Dermis blood vessel endothelial cell (primary cell): ENCODE measurements around the gene CES3. TPM values are rescaled to one million over a fixed set of nuclear protein-coding genes. Genes with fewer than 3 reads are reported as not detected.

Experiments used
- DNase-seq: peaks from one replicate; pipeline ENCODE4 v3.0.0; 2010
- total RNA-seq: library from RNA; depleted of rRNA; stranded (reverse); fragments of >200 nt; gene quantifications from 2 replicates; pipeline ENCODE4 v1.2.3, GENCODE V29; 2014

Gene CES3, protein sequence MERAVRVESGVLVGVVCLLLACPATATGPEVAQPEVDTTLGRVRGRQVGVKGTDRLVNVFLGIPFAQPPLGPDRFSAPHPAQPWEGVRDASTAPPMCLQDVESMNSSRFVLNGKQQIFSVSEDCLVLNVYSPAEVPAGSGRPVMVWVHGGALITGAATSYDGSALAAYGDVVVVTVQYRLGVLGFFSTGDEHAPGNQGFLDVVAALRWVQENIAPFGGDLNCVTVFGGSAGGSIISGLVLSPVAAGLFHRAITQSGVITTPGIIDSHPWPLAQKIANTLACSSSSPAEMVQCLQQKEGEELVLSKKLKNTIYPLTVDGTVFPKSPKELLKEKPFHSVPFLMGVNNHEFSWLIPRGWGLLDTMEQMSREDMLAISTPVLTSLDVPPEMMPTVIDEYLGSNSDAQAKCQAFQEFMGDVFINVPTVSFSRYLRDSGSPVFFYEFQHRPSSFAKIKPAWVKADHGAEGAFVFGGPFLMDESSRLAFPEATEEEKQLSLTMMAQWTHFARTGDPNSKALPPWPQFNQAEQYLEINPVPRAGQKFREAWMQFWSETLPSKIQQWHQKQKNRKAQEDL
- total RNA-seq, result not detected in 2 replicates

DNA sequence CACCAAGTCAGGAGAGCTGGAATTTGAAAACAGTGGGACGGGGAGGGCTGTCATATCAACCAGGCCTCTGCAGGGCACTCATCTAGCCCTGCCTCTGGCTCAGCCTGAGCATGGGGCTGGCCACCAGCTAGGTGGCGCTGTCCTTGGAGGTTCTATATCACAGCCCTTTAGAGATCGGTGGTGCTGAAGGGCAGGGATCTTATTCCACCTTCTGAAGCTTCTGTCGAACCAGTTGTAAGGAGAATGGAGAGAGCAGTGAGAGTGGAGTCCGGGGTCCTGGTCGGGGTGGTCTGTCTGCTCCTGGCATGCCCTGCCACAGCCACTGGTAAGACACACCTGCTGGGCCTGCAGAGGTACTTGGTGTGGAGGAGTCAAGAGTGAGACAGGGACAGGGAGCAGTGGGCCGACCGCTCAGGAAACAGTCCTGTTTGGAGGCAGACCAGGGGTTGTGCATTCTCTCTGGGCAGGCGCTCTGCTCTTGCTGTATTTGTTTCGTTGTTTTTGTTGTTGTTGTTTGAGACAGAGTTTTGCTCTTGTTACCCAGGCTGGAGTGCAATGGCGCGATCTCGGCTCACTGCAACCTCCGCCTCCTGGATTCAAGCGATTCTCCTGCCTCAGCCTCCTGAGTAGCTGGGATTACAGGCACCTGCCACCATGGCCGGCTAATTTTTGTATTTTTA is at the start of gene CES3:
Gene CES3 (plus strand): TSS at position 202 of the 680 bp plus-strand sequence. CDS start 42 bp downstream, at position 244.
- DNase-seq, result peak; percentile 78

DNA sequence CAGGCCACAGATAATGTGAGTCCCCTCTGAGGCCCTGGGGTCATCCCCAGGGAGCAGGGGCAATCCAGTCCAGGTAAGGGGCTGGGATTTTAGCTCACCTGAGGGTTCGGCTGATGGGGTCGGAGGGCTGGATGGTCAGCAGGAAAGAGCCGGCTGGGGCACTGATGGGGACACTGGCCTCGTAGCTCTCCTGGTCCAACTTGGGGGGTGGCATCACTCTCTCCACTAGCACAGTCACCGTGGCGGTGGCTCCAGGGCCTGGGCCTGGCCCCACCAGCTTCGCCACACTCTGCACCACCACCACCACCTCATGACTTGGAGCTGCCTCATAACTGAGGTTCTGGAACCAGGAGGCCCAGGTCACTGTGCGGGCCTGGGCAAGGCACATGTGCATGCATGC is 49.3 kb upstream of the CES3 start:
- DNase-seq, result no peak

DNA sequence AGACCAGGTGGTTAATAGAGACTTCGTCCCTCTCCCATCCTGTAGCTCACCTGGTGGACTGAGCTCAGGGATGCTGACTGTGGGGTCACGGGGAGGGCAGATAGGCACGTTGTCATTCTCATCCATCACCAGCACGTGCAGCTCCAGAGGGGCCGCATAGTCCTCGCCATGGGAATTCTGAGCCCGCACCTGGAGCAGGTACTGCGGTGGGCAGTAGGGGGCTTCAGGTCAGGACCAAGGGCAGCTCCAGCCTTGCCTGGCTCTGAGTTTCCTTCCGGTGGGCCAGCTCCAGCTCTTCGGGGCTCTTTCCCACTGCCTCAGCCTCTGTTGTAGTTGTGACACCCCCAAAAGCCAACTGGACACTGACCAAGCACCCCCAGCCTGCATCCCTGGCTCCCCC is 48.0 kb upstream of the CES3 start:
- no peak for DNase-seq

DNA sequence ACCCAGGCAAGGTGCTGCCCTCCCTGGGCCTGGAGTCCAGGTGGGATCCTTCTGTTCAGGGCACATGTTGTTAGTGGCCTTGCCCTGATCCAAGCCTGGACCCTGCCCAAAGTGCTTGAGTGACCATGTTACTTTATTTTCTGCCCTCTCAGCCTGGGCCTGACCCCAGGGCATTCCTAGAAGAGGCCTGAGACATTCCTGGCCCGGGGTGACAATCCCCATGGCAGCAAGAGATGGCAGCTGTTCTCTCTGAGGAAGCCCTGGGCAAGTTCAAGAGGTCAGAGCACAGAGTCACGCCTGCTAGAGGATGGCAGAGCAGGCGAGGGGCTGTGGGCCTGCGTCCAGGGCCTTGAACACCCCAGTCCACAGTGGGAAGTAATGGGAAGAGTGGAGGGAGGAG is 47.4 kb upstream of the CES3 start:
- DNase-seq, result no peak

DNA sequence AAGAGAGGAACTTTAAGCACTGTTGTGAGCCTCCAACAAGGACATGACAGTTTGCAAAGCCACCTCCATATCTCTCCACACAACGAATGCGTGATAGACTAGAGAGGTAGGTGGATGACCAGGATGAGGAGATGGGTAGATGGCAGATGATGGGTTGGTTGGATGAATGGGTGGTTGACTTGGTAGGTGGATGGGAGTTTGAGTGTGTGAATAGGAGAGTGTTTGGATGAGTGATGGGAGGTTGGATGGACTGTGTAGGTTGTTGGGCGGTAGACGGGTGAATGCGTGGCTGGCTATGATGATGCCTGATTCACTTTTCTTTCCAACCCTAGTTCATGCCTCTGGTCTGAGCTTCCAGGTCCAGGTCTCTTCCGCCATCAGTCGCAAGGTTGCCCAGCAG is 46.5 kb upstream of the CES3 start:
- no peak for DNase-seq

DNA sequence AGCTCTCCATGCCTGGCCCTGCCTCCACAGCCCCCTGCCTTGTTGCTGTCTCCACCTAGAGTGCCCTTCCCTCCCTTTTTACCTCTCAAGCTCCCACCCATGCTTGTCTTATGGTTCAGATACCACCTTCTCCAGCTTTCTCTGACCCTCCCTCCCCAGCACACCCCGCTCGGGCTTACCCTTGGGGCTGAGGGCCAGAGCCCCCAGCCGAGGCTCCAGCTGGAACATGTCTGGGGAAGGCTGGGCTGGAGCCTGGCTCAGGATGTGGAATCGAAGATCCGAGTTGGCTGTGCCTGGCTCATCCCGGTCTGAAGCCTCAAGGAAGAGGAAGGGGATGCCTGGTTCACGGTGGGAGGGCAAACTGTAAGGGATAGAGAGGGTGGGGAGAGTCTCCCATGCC is 46.0 kb upstream of the CES3 start:
- no peak for DNase-seq

DNA sequence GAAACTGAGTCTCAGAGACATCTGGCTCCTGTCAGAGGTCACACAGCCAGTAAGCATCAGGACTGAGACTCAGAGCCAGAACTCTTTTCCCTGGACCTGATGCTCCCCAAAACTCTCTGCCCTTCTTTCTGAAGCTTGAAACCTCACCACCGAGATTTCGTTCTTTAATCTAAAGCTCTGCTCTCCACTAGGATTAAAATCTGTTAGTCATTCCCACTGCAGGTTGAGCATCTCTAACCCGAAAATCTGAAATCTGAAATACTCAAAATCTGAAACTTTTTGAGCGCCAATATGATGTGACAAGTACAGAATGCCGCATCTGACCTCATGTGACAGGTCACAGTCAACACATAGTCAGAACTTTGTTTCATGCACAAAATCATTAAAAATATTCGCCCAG is 44.5 kb upstream of the CES3 start:
- no peak for DNase-seq

DNA sequence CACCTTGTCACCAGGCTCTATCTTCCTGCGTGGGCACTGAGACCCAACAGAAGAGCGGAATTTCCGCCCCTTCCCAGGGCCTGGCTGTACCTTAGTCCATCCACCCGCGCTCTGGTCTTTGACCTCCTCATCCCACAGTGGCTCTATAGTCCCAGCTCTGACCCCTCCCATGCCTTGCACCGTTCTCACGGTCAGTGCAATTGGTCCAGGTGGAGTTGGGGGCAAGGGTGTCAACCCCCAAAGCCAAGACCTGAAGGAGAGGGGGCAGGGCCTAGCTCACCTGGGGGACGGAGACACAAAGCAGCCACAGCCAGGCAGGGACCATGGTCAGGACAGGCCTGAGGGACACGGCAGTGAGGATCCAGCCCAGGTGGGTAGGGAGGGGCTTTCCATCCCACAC is 43.3 kb upstream of the CES3 start:
- DNase-seq, result no peak

DNA sequence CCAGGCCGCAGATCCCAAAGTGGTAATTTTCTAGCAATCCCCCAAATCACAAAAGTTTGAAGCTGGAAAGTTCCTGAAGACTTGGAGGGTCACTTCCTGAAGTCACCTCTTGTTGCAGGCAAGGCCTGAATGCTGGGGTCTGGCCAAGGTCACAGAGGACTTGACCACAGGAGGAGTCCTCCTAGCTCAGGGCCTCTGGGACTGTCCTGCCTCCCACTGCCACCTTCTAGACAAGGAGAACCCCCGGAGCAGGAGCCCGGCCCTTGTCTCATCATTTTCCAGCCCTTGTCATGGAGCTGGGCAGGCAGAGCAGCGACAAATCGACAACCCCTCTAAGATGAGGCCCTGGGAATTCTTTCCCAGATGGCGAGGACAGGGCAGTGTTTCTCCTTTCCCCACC is 42.7 kb upstream of the CES3 start:
- DNase-seq, result no peak

DNA sequence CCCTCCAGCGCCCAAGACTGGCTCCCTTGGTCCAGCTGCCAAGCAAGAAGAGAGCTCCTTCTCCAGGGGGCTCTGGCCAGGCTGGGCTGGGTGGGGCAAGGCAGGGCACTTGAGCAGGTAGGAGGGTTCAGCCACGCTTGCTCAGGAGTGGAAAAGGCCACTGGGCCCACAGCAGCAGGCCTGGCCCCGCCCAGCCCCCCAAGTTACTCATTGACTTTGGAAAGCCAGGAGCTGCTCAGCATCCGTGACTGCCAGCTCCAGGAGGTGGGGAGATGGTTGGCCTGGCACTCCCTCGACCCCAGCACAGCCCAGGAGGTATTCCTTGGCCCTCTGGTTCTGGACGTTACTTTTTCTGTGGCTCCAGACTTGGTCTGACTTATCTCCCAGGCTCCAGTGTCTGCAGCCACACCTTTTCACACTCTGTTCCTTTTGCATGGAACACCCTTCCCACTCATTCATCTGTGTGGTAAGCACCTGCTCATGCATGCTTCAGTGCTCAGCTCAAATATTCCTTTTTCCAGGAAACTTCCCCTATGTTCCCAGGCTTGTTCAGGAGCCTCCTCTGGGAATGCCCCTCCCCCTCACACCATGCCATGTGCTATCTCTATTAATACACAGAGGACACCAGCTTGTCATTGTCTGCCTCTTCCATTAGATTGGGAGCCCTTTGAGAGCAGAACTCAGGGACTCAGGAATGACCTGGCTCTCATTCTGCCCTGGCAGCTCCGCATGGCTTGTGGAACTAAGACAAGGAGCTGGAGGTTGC is 42.1 kb upstream of the CES3 start, which contains the start of gene CDH16:
Gene CDH16 (minus strand): TSS at position 83 of the 766 bp plus-strand sequence. CDS start 820 bp downstream, outside the sequence.
- no peak for DNase-seq

DNA sequence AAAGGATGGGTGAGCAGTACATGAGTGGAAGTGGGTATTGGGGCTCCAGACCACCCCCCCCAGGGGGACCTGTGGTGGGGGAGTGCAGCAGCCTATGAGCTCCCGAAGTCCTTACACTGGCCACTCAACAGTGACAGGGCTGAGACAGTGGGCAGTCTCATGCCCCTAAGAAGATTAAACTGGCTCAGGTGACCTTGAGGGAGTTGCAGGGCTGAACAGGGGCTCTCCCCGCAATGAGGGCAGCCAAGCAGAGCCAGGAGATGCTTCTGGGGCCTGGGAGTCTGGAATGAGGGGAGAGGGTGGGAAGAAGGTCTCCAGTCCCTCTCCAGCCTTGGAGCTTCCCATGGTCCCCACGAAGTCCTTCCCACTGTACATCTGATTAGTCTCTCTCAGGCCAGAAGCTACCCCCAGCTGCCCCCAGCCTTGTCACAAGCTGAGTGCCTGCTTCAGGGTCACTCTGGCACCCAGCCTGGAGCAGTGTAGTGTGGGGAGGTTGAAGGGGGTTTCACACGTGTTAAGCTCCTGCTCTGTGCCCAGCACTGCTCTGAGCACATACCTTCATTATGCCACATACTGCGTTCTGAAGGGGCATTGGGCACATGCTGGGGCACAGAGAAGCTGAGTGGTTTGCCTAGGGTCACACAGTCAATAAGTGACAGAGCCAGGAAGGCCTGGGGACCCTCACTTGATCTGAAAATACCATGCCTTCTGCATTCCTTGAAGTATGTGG is 41.3 kb upstream of the CES3 start:
- no peak for DNase-seq

DNA sequence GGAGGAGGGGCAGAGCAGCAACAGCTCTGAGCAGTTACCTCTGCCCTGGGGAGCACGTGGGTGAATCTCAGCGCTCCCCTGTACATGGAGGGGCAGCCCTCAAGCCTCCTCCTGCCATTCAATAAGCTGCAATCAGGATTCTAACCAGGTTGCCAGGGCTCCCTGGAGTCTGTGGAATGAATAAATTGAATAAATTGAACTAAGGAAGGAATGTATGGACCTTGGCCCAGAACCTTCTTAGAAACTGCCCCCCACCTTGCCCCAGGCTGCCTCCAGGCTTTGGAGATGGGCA is 40.8 kb upstream of the CES3 start:
- no peak for DNase-seq

DNA sequence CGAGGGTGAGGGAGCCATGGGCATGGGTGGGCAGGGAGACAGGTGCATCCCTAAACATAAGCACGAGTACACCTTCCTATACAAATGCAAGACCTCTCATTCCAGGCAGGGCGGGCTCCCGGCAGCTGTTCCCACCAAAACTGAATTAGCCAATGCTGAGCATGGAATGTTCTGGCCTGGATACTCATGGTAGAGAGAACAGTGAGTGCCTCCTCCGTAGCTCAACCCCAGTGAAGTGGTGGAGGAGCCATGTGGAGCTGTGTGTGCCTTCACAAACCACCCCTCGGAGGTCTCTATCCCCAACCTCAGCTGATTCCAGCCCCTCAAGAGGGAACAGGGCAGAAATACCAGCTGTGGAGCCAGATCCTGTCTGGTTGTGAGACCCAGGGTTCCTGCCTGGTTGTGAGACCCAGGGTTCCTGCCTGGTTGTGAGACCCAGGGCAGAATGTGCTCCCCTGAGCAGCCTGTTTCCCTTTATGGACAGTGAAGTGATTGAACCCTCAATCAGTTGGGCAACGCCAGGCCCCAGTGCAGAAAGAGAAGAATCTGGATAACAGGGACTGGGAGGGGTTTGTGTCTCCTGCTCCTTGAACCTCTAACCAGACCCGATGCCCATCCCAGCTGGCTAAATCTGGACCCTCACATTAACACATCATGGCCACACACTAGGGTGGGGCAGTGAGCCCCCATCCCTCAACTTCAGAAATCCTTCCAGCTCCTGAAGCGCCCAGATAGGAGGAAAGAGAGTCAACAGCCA is 40.0 kb upstream of the CES3 start:
- DNase-seq, result no peak

DNA sequence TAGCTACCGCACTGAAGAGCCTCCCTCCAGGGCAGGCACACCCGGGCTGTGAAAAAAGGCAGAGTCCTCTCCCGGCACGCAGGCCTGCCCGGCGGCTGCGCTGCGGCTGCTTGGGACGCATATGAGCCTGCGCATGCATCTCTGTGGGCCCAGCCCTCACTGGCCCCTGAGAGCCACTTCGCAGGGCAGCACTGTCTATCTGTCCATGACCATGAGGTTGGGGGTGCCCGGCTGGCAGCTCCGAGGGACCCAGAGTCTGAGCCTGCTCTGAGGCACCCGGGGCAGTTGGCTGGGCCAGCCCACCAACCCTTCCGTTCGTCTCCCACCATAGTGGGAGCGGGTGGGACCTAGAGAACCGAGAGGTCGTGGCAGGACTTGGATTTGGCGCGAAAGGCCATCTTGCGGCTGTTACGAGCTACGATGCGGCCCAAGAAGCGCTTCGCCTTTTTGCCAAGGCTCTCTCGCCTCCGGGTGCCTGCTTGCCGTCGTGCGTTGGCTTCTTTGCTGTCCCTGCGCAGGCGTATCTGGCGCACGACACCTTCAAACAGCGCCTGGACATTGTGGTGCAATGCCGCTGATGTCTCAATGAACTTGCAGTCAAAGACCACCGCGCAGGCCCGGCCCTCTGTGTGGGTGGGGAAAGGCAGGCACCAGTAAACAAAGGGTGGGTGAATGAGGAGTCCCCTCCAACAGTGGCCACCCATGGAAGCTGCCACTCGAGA is 39.2 kb upstream of the CES3 start:
- DNase-seq, result no peak

DNA sequence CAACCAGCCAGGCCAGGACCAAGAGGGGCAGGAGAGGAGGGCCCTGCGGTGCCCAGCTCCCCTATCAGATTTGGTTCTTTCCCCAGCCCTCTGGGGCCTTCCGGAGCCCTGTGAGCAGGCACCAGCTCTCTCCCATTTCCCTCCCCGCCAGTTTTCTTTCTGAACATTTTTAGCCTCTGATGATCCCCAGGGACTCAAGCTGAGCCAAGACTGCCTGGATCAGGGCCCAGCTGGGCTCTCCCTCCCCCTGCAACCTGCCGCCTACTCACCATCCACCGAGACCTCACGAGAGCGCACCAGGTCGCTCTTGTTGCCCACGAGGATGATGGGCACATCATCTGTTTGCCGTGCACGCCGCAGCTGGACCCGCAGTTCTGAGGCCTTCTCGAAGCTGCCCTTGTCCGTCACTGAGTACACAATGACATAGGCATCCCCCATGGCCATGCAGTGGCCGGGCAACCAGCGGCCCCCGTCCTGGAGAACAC is 37.8 kb upstream of the CES3 start:
- no peak for DNase-seq

DNA sequence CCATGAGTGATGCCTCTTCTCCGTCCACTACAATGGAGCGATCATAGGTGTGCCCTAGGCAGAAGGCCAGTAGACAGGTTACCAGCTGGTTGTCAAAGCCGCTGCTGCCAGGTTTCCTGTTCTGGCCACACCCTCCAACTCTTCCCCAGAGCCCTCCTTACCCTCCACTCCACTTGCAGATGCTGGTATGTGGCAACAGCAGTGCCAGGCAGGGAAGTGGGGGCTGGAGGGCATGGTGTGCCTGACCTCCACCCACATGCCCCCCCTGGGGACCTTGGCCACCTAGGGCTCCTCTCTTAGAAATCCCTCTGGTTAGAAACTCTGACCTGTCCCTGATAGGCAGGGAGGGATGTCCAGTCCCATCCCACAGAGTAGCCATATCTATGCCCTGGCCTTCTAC is 37.2 kb upstream of the CES3 start:
- no peak for DNase-seq

DNA sequence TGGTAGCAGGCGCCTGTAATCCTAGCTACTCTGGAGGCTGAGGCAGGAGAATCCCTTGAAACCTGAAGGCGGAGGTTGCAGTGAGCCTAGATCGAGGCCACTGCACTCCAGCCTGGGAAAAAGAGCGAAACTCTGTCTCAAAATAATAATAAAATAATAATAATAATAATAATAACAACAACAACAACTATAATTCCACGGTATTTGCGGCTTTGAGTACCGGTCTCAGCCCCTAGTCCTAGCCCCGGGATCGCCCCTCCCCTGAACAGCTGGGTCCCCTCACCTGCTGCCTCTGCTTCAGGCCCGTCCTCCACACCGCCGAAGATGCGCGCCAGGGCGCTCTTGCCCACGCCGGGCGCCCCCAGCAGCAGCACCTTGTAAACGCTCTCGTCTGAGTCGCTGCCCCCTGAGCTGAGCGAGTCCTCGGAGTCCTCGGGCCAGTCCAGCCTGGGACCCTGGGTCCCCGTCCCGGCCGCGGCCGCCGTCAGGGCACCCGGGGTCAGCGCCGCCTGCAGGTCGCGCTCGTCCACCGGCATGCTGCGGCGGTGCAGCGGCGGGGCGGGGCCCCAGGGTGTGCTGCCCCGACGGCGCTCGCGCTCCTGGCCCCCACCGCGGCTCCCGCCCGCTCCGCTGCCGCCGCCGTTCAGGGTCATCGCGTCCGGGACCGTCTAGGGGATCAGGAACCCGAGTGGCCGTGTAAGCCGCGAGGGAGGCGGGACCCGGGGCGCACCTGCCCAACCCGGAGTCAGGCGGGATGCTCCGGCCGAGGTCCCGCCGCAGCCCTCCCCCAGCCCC is 36.3 kb upstream of the CES3 start:
- DNase-seq, result peak; percentile 38

DNA sequence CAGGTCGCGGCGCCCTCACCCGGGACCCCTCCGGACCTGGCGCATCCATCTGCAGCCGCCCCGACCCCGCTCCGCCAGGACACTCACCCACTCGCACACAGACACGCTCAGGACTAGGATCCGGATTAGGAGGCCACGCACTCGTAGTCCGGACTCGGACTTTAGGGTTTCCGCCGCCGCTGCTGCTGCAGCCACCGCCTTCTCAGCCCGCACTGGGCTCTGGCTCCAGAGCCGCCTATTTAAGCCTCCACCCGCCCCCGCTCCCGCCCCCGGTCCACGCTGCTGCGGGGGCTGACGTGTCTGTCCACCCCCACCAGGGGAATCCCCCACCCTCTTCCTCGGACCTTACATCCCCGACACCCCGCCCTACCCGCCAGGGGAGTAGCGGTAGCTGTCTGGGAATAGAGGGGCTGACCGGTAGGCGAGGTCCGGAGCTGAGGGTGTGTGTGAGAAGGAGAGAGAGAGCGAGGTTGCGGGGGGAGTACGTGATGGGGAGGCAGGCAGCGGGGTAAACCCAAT is 35.7 kb upstream of the CES3 start, which contains the start of gene RRAD:
Gene RRAD (minus strand): TSS at position 214 of the 519 bp plus-strand sequence. CDS start 356 bp downstream, outside the sequence.
- DNase-seq, result peak; percentile 29

DNA sequence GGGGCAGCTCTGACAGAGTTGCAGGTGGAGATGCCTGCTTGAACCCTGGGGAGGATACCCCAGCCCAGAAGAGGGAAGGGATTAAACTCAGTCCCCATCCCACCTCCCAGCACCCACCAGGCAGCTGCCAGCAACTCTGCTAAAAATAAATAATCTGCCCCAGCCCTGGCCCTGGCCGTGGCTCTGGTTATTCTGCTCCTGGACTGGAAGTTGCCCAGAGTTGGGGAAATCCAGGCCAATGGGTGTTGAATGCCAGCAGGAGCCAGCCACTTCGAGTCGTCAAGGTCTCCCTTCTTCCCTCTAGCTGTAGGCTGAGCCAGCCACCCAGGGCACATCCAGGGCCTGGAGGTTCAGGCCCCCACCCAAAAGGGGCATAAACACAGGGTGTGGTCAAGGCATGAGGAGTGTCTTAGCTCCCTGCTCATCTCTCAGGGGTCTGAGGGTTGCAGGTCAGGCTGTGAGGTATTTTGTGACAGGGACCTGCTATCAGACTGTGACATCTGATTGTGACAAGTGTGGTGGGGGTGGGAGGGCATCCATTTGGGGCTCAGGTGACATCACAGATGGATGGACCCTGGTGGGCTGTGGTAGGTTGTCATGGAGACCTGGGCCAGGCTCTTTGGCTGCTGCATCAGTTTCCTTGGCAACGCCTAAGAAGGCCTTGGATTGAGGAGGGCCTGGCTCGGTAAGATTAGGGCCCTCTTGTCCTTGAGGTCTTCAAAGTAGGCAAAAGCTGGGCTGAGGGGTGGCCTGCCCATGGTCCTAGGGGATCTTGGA is 34.7 kb upstream of the CES3 start:
- no peak for DNase-seq
